Esophagus squamous epithelium (tissue), 5 donors: ENCODE measurements around the gene IGF1. TPM values are rescaled to one million over a fixed set of nuclear protein-coding genes. Genes with fewer than 3 reads are reported as not detected.

ENCODE experiments used
- DNase-seq: peaks from one replicate; lab custom pipeline; 2025; lab: John Stamatoyannopoulos, UW
- H3K27ac ChIP-seq, 4 donors: fragments of 200-600 bp; sonication (generic); one replicate each; pipeline ENCODE4 v1.5.1; 2016 to 2019; ENCODE audit warnings: mild to moderate bottlenecking in 1 of 4
- H3K27me3 ChIP-seq, 4 donors: fragments of 200-600 bp; sonication (generic); 1 replicate in 3 of 4; 2 replicates in 1 of 4; pipeline versions ENCODE4 v1.5.1 to v1.6.0; 2017 to 2021; ENCODE audit warnings: antibody characterized with exemption in 1 of 4
- H3K36me3 ChIP-seq, 3 donors: fragments of 200-600 bp; sonication (generic); one replicate each; pipeline ENCODE4 v1.5.1; 2016 to 2019
- H3K4me1 ChIP-seq, 3 donors: fragments of 200-600 bp; sonication (generic); one replicate each; pipeline ENCODE4 v1.5.1; 2017 to 2019
- H3K4me3 ChIP-seq, 4 donors: fragments of 200-600 bp; sonication (generic); 1 replicate in 3 of 4; 2 replicates in 1 of 4; pipeline ENCODE4 v1.5.1; 2016 to 2019; ENCODE audit warnings: mild to moderate bottlenecking in 2 of 4, moderate library complexity in 1 of 4
- H3K9me3 ChIP-seq, 3 donors: fragments of 200-600 bp; sonication (generic); one replicate each; pipeline ENCODE4 v1.5.1; 2016 to 2019
- CTCF ChIP-seq, 6 experiments: fragments of 450-650 bp in 4 of 6; fragments of 200-600 bp in 2 of 6; sonication (generic) in 2 of 6; IDR thresholded peaks; one replicate each; pipeline ENCODE4 v1.5.1; 2016 to 2019; ENCODE audit warnings: antibody characterized with exemption in 6 of 6, mild to moderate bottlenecking in 4 of 6, moderate library complexity in 4 of 6
- POLR2A ChIP-seq, 4 donors: fragments of 450-650 bp; IDR thresholded peaks; one replicate each; pipeline ENCODE4 v1.6.1; 2017; ENCODE audit warnings: antibody characterized with exemption in 4 of 4, mild to moderate bottlenecking in 4 of 4, moderate library complexity in 3 of 4
- WGBS, 2 donors: methylation state at CpG; one replicate each; pipeline ENCODE4 v1.1.5; 2018; 5-methylcytosine and 5-hydroxymethylcytosine counted together
- intact Hi-C: fragments of 100-400 bp; cut with DNase I; formaldehyde crosslinking; loops from one replicate; pipeline ENCODE4 v1.15.0; 2022
- total RNA-seq, 4 donors: library from RNA; depleted of rRNA; stranded (reverse); fragments of >200 nt; gene quantifications; one replicate each; pipeline ENCODE4 v1.1.0, GENCODE V29; 2016
- donor health status: DM: yes; HTN: yes; CAD: no.

Gene IGF1
- total RNA-seq, 4 donors from 2014 or later, result 0.23 to 36.3 (median 5.6) TPM

- intact Hi-C loops, result no loop called here
- no peak for DNase-seq
- WGBS, 2 donors, result 56 to 67% methylated on average over 1 of the region's 1 CpG
- H3K27me3 ChIP-seq, result no peaks in the 10 kb centered on the region
- H3K4me3 ChIP-seq, result no peak overlapping the region
- TF ChIP-seq POLR2A (IDR thresholded peaks at IDR 0.05) (no peak), CTCF (IDR thresholded peaks at IDR 0.05) (no peak)
- no peaks in the 10 kb centered on the region for H3K9me3 ChIP-seq
- H3K36me3 ChIP-seq, result no peaks in the 10 kb centered on the region
- H3K4me1 ChIP-seq, result peaks cover 0 to 8% (median 0%) of the 10 kb centered on the region in 3 donors
- H3K27ac ChIP-seq, result no peak overlapping the region
These were observed 18.0 kb downstream of the IGF1 start for GRCh38 chr12:102462386-102462785.

- Histone ChIP-seq H3K27ac (no peak overlapping the region), H3K4me1 (peaks cover 0 to 8% (median 0%) of the 10 kb centered on the region in 3 donors), H3K36me3 (no peaks in the 10 kb centered on the region), H3K4me3 (no peak overlapping the region), H3K9me3 (no peaks in the 10 kb centered on the region), H3K27me3 (no peaks in the 10 kb centered on the region)
- 33 to 52% methylated on average over 1 of the region's 1 CpG for WGBS, 2 donors
- no peak for DNase-seq
- no peak for TF ChIP-seq POLR2A (IDR thresholded peaks at IDR 0.05)
- TF ChIP-seq CTCF (IDR thresholded peaks at IDR 0.05), result no peak
- intact Hi-C loops, result no loop called here
These were observed 18.9 kb downstream of the IGF1 start for GRCh38 chr12:102461501-102461900.

GRCh38 chr12:102459314-102459713, 21.0 kb downstream of the IGF1 start:
- H3K4me1 ChIP-seq, result peaks cover 0 to 20% (median 0%) of the 10 kb centered on the region in 3 donors
- 77 to 83% methylated on average over 5 of the region's 5 CpGs for WGBS, 2 donors
- no peak overlapping the region for H3K4me3 ChIP-seq
- no peak for DNase-seq
- TF ChIP-seq POLR2A (IDR thresholded peaks at IDR 0.05) (no peak), CTCF (IDR thresholded peaks at IDR 0.05) (no peak)
- intact Hi-C loops, result no loop called here
- H3K27me3 ChIP-seq, result no peaks in the 10 kb centered on the region
- no peaks in the 10 kb centered on the region for H3K9me3 ChIP-seq
- no peaks in the 10 kb centered on the region for H3K36me3 ChIP-seq
- no peak overlapping the region for H3K27ac ChIP-seq

- no peaks in the 10 kb centered on the region for H3K9me3 ChIP-seq
- no peak for DNase-seq
- intact Hi-C loops, result no loop called here
- no peak overlapping the region for H3K4me3 ChIP-seq
- H3K36me3 ChIP-seq, result no peaks in the 10 kb centered on the region
- WGBS, 2 donors, result 66 to 79% methylated on average over 4 of the region's 4 CpGs
- H3K27ac ChIP-seq, result peak overlapping the region in 2 of 4 donors; percentile 31 to 39
- no peak for TF ChIP-seq POLR2A (IDR thresholded peaks at IDR 0.05)
- TF ChIP-seq CTCF (IDR thresholded peaks at IDR 0.05), result no peak
- H3K27me3 ChIP-seq, result no peaks in the 10 kb centered on the region
- peaks cover 0 to 20% (median 0%) of the 10 kb centered on the region in 3 donors for H3K4me1 ChIP-seq
These were observed 25.3 kb downstream of the IGF1 start for GRCh38 chr12:102454808-102455760.

GRCh38 chr12:102454330-102454729, 26.0 kb downstream of the IGF1 start:
- peak overlapping the region in 2 of 4 donors; percentile 29 to 31 for H3K27ac ChIP-seq
- WGBS, 2 donors, result 90 to 96% methylated on average over 2 of the region's 2 CpGs
- H3K36me3 ChIP-seq, result no peaks in the 10 kb centered on the region
- TF ChIP-seq CTCF (IDR thresholded peaks at IDR 0.05) (no peak), POLR2A (IDR thresholded peaks at IDR 0.05) (no peak)
- no peak for DNase-seq
- H3K9me3 ChIP-seq, result no peaks in the 10 kb centered on the region
- peaks cover 0 to 20% (median 0%) of the 10 kb centered on the region in 3 donors for H3K4me1 ChIP-seq
- H3K4me3 ChIP-seq, result no peak overlapping the region
- H3K27me3 ChIP-seq, result no peaks in the 10 kb centered on the region
- intact Hi-C loops, result no loop called here
